KBM-7 (cell line): ENCODE data around the gene GATA1.
"Not testable (repeated sequence)": the region's sequence is repeated elsewhere in the genome, so short reads cannot be mapped to it uniquely, and the experiment has no call there.

Experiments
- DNase-seq: peaks from one replicate; pipeline ENCODE4 v3.0.0-alpha.2; 2015
- in situ Hi-C: fragments of 300-500 bp; cut with MboI; formaldehyde crosslinking; loops from 2 replicates; pipeline ENCODE4 v1.14.3; 2020; ENCODE audit warnings: low sequenced_read_pairs, low pct_unique_long_range_greater_than_20kb, mixed read lengths

Gene GATA1

DNA sequence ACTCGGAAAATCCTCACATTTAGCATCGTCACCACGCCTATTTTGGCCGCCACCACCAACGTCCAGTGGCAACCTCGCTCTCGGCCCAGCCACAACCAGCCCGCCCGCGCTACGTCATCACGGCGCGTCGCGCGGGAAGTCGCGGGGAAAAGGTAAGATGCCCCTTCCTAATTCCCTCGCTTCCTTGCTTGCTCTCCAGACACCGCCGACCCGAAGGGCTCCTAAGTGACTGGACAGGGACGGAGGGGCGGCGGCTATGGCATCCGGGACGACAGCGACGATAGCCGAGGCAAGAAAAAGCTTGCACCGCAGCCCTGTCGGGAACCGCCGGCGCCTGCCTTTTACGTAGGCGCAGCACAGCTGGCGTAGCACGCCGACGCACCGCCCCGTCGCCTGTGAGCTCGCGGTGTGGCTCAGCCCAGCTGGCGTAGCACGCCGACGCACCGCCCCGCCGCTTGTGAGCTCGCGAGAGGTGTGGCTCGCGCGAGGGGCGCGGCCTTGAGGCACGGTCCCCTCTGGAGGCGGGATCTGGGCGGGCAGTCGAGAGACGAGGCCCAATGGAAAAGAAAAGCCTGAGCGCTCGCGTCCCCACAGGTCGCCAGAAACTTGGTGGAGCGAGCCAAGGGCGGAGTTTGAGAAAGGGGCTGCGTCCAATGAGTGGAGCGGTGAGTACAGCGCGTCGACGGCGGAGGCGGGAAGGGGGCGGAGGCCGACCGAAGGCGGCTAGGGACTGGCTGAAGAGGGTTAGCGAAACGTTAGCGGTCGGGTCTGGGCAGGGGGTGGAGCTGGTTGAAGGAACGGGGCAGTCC is 15.1 kb downstream of the GATA1 start, which contains the start of gene HDAC6:
TSS of gene HDAC6 (plus strand) at position 788 of the 809 bp plus-strand sequence. CDS start 626 bp downstream, outside the sequence.
- in situ Hi-C loops: no loop called here

DNA sequence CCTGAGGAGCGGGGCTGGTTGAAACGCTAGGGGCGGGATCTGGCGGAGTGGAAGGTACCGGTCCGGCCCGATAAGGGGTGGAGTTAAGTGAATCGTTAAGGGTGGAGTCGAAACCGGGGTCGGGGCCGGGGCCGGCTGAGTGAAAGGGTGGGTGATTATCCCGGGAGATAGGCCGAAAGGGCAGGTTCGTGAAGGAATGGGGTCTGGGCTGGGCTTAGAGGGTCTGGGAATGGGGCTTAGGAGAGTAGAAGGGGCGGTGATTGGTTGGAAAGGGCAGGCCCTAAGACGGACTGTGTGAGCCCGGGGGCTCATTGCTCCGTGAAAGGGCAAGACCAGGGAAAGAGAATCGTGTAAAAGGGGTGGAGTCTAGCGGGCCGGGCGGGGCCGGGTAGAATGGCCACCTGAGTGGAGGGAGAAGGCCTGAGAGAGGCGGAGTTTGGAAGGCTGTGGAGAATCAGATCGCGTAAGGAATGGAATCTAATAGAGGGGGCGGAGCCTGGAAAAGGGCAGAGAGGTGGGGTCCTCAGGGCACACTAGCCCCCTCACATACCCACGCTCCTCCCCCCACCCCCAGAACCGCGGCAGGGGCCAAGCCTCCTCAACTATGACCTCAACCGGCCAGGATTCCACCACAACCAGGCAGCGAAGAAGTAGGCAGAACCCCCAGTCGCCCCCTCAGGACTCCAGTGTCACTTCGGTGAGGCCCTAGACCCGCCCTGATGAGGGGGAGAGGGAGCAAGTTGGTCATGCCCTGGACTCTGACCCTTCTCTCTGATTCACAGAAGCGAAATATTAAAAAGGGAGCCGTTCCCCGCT is 15.9 kb downstream of the GATA1 start:
- in situ Hi-C loops: no loop called here
- peak; percentile 92 for DNase-seq

More for the DNA sequence above, 15.1 kb downstream of the GATA1 start, which contains the start of gene HDAC6:
- peak; percentile 100 for DNase-seq

DNA sequence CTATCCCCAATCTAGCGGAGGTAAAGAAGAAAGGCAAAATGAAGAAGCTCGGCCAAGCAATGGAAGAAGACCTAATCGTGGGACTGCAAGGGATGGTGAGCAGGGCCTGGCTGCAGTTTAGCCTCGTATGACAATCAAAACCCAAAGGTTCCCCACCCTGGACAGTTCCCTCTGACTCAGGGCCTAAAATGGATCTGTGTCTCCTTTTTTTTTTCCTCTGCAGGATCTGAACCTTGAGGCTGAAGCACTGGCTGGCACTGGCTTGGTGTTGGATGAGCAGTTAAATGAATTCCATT is 16.5 kb downstream of the GATA1 start:
- in situ Hi-C loops: no loop called here

DNA sequence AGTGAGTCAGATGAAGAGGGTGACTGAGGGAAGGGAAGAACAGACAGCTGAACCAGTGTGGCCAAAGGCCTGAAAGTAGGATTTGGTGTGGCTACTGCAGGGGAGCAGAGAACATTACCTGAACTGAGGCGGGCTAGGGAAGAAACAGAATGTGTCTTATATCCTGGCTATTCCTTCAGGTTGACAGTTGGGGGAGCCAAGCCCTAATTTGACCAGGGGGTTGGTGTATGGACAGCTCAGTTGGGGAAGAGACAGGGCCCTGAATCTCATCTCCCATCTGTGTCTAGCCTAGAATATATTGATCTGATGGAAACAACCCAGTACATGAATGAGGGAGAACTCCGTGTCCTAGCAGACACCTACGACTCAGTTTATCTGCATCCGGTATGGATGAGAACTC is 19.7 kb downstream of the GATA1 start:
- in situ Hi-C loops: no loop called here
- DNase-seq: no peak

More for the DNA sequence above, 16.5 kb downstream of the GATA1 start:
- no peak for DNase-seq

DNA sequence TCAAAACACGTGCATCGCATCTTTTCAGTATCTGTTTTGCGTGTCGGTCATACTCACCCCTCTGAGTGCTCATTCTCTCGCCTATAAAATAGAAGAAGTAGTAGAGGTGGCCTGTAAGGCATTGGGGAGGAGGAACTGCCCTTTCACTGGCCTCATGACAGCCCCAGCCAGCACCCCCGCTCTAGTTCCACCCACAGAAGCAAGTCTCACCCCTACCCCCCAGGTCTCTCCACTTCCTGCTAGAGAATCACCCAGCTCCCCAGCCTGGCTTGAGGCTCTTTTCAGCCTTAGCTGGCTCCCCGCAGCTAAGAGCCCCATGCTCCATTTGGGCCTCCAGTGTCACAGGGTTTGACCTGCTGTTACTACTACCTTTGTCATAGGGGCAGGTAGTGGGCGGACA is 27.3 kb downstream of the GATA1 start:
- in situ Hi-C loops: no loop called here
- DNase-seq: no peak

DNA sequence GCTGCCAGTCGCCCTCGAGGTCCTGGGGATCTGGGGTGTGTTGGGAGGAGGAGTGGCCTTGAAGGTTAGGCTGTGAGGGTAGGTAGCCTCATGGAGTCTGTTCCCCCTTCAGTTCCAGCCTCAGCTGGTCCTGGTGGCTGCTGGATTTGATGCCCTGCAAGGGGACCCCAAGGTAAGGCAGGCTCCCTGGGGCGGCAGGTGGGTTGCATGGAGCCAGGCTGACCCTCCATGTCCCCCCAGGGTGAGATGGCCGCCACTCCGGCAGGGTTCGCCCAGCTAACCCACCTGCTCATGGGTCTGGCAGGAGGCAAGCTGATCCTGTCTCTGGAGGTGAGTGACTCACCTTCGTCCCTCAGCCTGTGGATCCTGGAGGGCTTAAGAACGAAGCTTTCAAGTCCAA is 28.3 kb downstream of the GATA1 start:
- DNase-seq: no peak
- in situ Hi-C loops: no loop called here

DNA sequence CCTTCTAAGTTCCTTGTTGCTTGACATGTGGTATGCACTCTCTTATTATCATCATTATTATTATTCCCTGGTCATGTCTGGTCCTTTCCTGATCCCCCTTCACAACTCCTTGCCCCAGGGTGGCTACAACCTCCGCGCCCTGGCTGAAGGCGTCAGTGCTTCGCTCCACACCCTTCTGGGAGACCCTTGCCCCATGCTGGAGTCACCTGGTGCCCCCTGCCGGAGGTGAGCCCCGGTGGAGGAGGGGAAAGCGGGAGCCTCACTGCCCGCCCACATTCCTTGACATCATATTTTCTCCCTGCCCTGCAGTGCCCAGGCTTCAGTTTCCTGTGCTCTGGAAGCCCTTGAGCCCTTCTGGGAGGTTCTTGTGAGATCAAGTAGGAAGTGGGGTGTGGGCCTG is 28.9 kb downstream of the GATA1 start:
- in situ Hi-C loops: no loop called here
- DNase-seq: no peak

DNA sequence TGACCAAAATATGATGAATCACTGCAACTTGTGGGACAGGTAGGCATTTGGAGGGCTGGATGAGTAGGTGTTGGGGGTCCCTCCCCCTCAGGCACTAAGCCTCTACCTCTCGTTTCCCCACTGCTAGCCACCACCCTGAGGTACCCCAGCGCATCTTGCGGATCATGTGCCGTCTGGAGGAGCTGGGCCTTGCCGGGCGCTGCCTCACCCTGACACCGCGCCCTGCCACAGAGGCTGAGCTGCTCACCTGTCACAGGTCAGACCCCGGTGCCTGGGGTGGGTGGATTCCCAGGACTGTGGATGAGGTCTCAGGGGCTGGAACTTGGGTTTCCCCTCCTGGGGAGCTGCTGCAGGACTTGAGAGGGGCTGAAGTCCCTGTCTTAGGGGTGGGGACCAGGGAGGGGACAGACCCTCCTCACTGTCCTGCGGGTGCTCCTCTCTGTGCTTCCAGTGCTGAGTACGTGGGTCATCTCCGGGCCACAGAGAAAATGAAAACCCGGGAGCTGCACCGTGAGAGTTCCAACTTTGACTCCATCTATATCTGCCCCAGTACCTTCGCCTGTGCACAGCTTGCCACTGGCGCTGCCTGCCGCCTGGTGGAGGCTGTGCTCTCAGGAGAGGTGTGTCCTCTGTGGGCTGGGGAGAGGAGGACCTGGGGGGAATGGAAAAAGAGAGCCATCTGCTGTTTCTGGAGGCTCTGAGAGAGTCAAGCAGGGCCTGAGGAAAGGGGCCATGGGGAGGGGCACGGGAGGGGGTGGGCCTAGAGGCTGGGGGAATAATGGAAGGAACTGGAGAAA is 29.8 kb downstream of the GATA1 start:
- DNase-seq: no peak
- in situ Hi-C loops: no loop called here

DNA sequence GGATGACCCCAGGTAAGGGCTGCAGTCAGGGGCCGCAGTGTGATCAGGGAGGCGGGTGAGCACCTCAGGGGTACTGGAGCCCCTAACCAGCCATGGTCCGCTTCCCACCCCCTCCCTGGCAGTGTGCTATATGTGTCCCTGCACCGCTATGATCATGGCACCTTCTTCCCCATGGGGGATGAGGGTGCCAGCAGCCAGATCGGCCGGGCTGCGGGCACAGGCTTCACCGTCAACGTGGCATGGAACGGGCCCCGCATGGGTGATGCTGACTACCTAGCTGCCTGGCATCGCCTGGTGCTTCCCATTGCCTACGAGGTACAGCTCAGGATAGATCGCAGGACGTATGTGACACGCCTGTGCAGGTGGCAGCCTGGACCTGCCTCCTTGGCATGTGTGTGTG is 31.7 kb downstream of the GATA1 start:
- in situ Hi-C loops: no loop called here
- no peak for DNase-seq

DNA sequence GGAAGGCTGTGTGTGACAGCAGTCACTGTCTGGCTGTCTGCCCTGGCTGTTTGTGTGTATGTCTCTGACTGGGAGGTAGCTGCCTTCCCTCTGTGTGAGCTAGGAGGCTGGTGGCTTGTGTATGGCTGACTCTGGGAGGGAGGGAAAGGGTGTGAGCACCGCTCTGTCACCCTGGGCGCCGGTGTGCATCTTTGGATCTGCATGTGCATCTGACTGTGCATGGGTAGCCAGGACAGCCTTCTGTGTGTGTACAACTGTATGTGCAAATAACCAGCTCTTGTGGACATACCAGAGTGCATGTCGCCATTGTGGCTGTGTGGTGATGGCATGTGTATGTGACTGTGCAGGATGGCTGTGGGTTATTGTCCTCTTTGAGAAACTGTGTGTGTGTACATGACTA is 32.5 kb downstream of the GATA1 start:
- no peak for DNase-seq
- in situ Hi-C loops: no loop called here

DNA sequence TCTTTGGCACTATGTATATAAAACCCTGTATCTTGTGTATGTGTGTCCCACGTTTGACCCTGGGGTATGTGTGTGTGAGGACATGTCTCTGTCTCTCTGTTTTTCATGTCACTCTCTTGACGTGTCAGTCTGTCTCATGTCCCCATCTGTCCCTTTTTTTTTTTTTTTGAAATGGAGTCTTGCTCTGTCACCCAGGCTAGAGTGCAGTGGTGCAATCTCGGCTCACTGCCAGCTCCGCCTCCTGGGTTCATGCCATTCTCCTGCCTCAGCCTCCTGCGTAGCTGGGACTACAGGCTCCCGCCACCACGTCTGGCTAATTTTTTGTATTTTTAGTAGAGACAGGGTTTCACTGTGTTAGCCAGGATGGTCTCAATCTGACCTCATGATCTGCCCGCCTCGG is 33.0 kb downstream of the GATA1 start:
- DNase-seq, in situ Hi-C loops: not testable (repeated sequence)

DNA sequence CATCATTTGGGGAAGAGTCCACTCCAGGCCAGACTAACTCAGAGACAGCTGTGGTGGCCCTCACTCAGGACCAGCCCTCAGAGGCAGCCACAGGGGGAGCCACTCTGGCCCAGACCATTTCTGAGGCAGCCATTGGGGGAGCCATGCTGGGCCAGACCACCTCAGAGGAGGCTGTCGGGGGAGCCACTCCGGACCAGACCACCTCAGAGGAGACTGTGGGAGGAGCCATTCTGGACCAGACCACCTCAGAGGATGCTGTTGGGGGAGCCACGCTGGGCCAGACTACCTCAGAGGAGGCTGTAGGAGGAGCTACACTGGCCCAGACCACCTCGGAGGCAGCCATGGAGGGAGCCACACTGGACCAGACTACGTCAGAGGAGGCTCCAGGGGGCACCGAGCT is 36.7 kb downstream of the GATA1 start:
- in situ Hi-C loops: no loop called here
- DNase-seq: no peak

DNA sequence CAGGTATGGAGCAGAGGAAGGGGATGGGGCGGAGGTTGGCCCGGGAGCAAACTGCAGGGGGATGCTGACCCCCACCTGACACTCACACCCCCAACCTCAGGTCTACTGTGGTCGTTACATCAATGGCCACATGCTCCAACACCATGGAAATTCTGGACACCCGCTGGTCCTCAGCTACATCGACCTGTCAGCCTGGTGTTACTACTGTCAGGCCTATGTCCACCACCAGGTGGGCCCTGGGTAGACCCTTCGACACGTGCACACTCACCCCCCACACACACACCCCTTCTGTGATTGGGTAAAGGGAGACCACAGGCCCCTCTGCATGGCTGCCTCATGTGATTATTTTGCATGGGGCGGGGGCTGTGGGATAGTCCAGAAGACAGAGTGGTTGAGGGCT is 37.7 kb downstream of the GATA1 start:
- in situ Hi-C loops: no loop called here
- DNase-seq: no peak

DNA sequence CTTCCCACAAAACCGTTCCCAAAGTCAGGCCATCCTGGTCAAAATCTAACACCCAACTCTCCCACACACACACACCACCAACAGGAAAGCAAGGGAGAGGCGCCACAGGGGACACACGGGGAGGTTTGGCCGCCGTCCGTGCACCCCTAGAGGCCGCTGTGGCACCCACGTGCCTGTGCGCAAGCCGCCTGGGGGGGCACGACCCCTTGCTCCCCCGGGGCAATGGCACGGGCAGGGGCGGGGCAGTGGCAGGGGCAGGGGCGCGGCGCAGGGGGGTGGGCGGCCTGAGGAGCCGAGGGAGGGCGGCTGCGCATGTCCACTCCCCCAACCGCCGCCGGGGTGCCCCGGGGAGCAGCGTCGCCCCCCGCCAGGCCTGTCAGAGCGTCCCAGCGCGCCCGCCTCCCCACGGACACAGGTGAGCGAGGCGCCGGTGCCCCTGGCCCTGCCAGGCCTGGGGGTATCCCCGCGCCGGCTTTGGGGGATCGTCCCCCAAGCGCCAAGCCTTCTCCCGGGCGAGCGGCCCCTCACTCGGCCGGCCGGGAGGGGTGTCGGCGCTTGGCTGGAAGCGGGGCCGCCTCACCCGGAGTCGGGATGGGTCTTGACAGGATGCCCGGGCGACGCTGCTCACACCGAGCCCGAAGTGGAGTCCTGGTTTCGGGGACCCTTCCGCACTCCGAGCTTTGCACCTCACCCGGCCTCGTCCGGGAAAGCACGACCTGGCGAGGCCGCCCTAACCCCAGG is 39.9 kb downstream of the GATA1 start, which contains the start of gene ERAS:
TSS of gene ERAS (plus strand) at position 379 of the 741 bp plus-strand sequence. CDS start 2,611 bp downstream, outside the sequence.
- no peak for DNase-seq
- in situ Hi-C loops: no loop called here

DNA sequence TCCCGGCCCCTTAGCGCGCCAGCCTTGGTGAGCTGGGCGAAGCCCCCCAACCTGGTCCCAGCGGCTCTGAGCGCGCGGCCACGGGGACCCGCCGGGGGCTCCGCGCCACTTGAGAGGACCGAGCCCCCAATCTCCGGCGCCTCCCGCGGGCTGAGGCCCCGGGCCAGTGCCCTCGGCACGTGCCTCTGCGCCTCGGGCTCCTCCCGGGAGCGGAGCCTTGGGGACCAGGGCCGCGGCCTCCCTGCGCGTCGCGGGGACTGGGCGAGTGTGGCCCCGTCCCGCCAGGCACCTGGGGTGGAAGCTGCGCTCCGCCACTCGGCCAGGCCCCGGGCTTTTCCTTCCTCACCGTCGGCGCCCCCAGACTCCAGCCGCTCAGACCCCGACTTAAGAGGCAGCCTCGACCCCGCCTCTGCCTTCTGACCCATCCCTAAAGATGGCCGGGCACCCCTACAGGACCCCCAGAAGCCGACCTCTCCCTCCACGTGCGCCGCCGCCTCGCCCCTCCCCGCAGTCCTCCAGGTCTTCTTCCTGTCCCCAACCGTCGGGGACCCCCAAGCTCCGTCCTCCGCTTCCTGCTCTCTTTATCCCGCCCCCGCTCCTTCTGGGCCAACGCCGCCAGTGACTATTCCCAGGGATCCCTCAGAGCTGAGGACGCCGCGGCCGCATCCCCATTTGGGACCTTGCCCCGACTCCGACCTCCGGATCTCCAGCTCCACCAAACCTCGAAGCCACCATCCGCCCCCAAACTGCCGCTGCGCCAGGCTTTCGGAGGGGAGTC is 40.7 kb downstream of the GATA1 start:
- in situ Hi-C loops: no loop called here
- DNase-seq: no peak

DNA sequence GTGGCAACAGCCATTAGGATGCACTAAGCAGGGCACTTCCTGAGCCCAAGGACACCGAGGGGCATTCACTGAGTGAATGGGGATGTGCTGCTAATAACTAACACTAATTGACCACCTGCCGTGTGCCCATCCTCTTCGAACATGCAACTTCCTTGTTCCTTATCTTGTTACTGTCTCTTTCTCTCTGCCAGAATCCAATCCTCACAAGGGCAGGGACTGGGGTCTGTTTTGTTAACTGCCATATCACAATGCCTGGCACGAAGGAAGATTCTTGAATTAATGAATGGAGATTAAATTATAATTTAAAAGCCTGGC is 41.2 kb downstream of the GATA1 start:
- DNase-seq: no peak
- in situ Hi-C loops: no loop called here

DNA sequence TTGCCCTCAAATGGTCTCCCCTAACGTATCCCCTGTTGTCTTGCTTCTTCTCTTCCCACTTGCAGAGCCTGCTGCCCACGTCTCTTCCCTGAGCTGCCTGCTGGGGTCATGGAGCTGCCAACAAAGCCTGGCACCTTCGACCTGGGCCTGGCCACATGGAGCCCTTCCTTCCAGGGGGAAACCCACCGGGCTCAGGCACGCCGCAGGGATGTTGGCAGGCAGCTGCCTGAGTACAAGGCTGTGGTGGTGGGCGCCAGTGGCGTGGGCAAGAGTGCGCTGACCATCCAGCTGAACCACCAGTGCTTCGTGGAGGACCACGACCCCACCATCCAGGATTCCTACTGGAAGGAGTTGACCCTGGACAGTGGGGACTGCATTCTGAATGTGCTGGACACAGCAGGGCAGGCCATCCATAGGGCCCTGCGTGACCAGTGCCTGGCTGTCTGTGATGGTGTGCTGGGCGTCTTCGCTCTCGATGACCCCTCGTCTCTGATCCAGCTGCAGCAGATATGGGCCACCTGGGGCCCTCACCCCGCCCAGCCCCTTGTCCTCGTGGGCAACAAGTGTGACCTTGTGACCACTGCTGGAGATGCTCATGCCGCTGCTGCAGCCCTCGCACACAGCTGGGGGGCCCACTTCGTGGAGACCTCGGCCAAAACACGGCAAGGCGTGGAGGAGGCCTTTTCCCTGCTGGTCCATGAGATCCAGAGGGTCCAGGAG is 42.8 kb downstream of the GATA1 start:
- in situ Hi-C loops: no loop called here
- DNase-seq: no peak
